A673 (cell line): ENCODE data around the gene GPR142. TPM values are rescaled to one million over a fixed set of nuclear protein-coding genes. Genes with fewer than 3 reads are reported as not detected.

Experiments used
- BruUV-seq: library from RNA; stranded (reverse); fragments of 400-500 nt; replicated peaks from 2 replicates; lab custom pipeline; 2021; lab: Mats Ljungman, UMichigan
- CTCF ChIA-PET: fragments of 300-600 bp; sonication (Branson Sonifier 250); formaldehyde crosslinking; loops from one replicate; lab custom pipeline; 2022; ENCODE audit warnings: antibody characterized with exemption; lab: Charles Lee
- POLR2A ChIA-PET: fragments of 300-600 bp; sonication (Branson Sonifier 250); formaldehyde crosslinking; loops from one replicate; lab custom pipeline; 2022; ENCODE audit warnings: antibody characterized with exemption; ENCODE audit not compliant: low non-redundant PET; lab: Charles Lee
- DNase-seq: peaks from one replicate; pipeline ENCODE4 v3.0.0-alpha.2; 2015; ENCODE audit warnings: low spot score
- H3K27ac ChIP-seq: fragments of 200-600 bp; sonication (generic); 2 replicates; pipeline ENCODE4 v1.5.1; 2016; ENCODE audit warnings: mixed run types, low read depth, mild to moderate bottlenecking, mixed read lengths, antibody characterized with exemption, low read length; ENCODE audit not compliant: poor library complexity, severe bottlenecking
- H3K27me3 ChIP-seq: fragments of 200-600 bp; sonication (generic); replicated peaks from 2 replicates; pipeline ENCODE4 v1.6.1; 2017; ENCODE audit warnings: mixed run types, low read depth, mild to moderate bottlenecking, mixed read lengths, antibody characterized with exemption, low read length; ENCODE audit not compliant: insufficient read depth, poor library complexity
- H3K36me3 ChIP-seq: fragments of 200-600 bp; sonication (generic); 2 replicates; pipeline ENCODE4 v1.6.1; 2016; ENCODE audit warnings: mixed run types, mild to moderate bottlenecking, mixed read lengths, antibody characterized with exemption, low read length; ENCODE audit not compliant: insufficient read depth, poor library complexity, severe bottlenecking
- H3K4me1 ChIP-seq: fragments of 200-600 bp; sonication (generic); 2 replicates; pipeline ENCODE4 v1.6.1; 2017; ENCODE audit warnings: mixed run types, mild to moderate bottlenecking, mixed read lengths, antibody characterized with exemption, low read length; ENCODE audit not compliant: insufficient read depth, poor library complexity, severe bottlenecking
- H3K4me3 ChIP-seq: fragments of 200-600 bp; sonication (generic); 2 replicates; pipeline ENCODE4 v1.5.1; 2016; ENCODE audit warnings: low read depth, mixed run types, mild to moderate bottlenecking, mixed read lengths, low read length; ENCODE audit not compliant: poor library complexity, severe bottlenecking
- H3K9me3 ChIP-seq: fragments of 200-600 bp; sonication (generic); 2 replicates; pipeline ENCODE4 v1.6.1; 2016; ENCODE audit warnings: mixed run types, low read depth, mild to moderate bottlenecking, mixed read lengths, antibody characterized with exemption, low read length; ENCODE audit not compliant: poor library complexity, severe bottlenecking
- CTCF ChIP-seq: fragments of 300-800, 200-600 bp; sonication (generic); conservative IDR thresholded peaks from 2 replicates; pipeline ENCODE4 v1.5.1; 2017; ENCODE audit warnings: low read depth, mild to moderate bottlenecking, antibody characterized with exemption, low read length, moderate library complexity, mixed read lengths
- EZH2 ChIP-seq: fragments of 200-600 bp; sonication (generic); IDR thresholded peaks from 2 replicates; pipeline ENCODE4 v1.6.1; 2017; ENCODE audit warnings: borderline replicate concordance, low read depth, mild to moderate bottlenecking, mixed read lengths, antibody characterized with exemption, low read length; ENCODE audit not compliant: poor library complexity, severe bottlenecking
- intact Hi-C: fragments of 100-400 bp; cut with micrococcal nuclease; formaldehyde crosslinking; loops from one replicate; pipeline ENCODE4 v1.10.0; 2022; ENCODE audit not compliant: unreplicated experiment
- total RNA-seq: library from RNA; stranded (reverse); gene quantifications from 2 replicates; pipeline ENCODE4 v1.2.3, GENCODE V29; 2021

GPR142 gene
- total RNA-seq, 1 experiment from 2014 or later: 0.24 TPM

GRCh38 chr17:74371653-74372147 lies 4.4 kb downstream of the GPR142 start:
- Histone ChIP-seq H3K4me1 (peaks cover 15% of the 10 kb centered on the region), H3K36me3 (no peaks in the 10 kb centered on the region), H3K27me3 (no peaks in the 10 kb centered on the region), H3K27ac (no peak overlapping the region), H3K4me3 (no peak overlapping the region), H3K9me3 (no peaks in the 10 kb centered on the region)
- intact Hi-C loops: no loop called here
- no TSS peak for BruUV-seq
- POLR2A ChIA-PET: no interaction called here
- CTCF ChIA-PET: interaction anchor here (1.3 kb wide), 1 partner anchor 7 kb away, joined by 5 read pairs; no protein-coding TSS in a partner anchor
- no peak for TF ChIP-seq EZH2
- no peak for TF ChIP-seq CTCF
- no peak for DNase-seq

- BruUV-seq: no TSS peak
- Histone ChIP-seq H3K4me1 (peaks cover 15% of the 10 kb centered on the region), H3K36me3 (no peaks in the 10 kb centered on the region), H3K9me3 (no peaks in the 10 kb centered on the region), H3K4me3 (no peak overlapping the region), H3K27ac (no peak overlapping the region), H3K27me3 (no peaks in the 10 kb centered on the region)
- intact Hi-C loops: no loop called here
- no peak for DNase-seq
- CTCF ChIA-PET: no interaction called here
- TF ChIP-seq EZH2 (no peak), CTCF (no peak)
- POLR2A ChIA-PET: no interaction called here
These were observed 5.1 kb downstream of the GPR142 start for GRCh38 chr17:74372426-74372825.

GRCh38 chr17:74373838-74374606 lies 6.7 kb downstream of the GPR142 start:
- no peak overlapping the region for H3K27ac ChIP-seq
- no TSS peak for BruUV-seq
- intact Hi-C loops: no loop called here
- no peak overlapping the region for H3K4me3 ChIP-seq
- H3K27me3 ChIP-seq: no peaks in the 10 kb centered on the region
- ChIA-PET CTCF (no interaction called here), POLR2A (no interaction called here)
- H3K36me3 ChIP-seq: no peaks in the 10 kb centered on the region
- no peak for DNase-seq
- TF ChIP-seq CTCF (no peak), EZH2 (no peak)
- no peaks in the 10 kb centered on the region for H3K9me3 ChIP-seq
- H3K4me1 ChIP-seq: peaks cover 7% of the 10 kb centered on the region
